Umbilical cord (tissue), 2 donors: Measurements from ENCODE around the gene EHF. TPM values are rescaled to one million over a fixed set of nuclear protein-coding genes. Genes with fewer than 3 reads are reported as not detected.
A peak's percentile ranks its signal among the peaks of the same experiment; 100 is the strongest.
"Not testable (repeated sequence)": the region's sequence is repeated elsewhere in the genome, so short reads cannot be mapped to it uniquely, and the experiment has no call there.

ENCODE experiments used
- DNase-seq: peaks from one replicate; pipeline ENCODE4 v3.0.0-alpha.2; 2015; ENCODE audit warnings: low spot score
- total RNA-seq: library from RNA; depleted of rRNA; stranded (reverse); fragments of >200 nt; gene quantifications from one replicate; pipeline ENCODE4 v1.2.3, GENCODE V29; 2014; ENCODE audit warnings: low replicate concordance; ENCODE audit not compliant: insufficient read depth

EHF gene
- total RNA-seq = 6.3 TPM

- no peak for DNase-seq
These were observed at the start of gene EHF for GRCh38 chr11:34620820-34621792. Gene EHF (plus strand): TSS chr11:34621093. CDS start chr11:34642631, 21,538 bp downstream.

DNA sequence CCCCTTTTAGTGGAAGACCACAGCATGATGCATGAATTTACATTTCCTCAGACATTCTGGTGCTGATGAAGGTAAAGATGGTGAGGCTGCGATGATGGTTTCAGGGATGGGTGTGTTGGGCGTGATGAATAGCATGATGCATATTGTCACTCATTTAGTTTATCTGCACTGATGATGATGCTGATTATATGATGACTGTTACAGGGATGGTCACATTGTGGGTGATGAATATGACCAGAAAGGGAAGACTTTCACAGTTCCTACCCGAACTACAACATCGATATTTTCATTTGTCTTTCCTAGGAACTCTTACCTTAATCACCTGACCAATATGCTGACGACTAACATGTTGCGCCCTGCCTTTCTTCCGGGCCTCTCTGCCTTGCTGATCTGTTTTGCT is 47.4 kb upstream of the EHF start:
- DNase-seq = no peak

DNA sequence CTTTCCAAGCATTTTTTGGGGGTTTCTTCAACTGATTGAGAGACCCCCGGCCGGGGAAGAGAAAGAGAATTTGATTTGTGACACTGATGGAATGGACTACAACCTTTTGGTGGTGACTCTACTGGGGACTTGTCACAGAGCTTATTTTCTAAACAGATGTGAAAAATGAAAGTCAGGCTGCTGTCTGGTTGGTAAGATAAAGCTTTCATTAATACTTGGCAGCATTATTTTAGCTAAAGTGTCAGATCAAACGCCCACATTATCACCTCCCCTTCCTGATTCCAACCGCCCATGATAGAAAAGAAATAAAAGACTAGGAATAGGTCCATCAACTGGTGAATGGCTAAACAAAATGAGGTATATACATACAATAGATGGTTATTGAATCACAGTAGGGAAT is 45.6 kb upstream of the EHF start:
- no peak for DNase-seq

- no peak for DNase-seq
These were observed 45.2 kb upstream of the EHF start for GRCh38 chr11:34575671-34576070.

GRCh38 chr11:34576331-34576730 is 44.6 kb upstream of the EHF start:
- DNase-seq = peak; percentile 50

DNA sequence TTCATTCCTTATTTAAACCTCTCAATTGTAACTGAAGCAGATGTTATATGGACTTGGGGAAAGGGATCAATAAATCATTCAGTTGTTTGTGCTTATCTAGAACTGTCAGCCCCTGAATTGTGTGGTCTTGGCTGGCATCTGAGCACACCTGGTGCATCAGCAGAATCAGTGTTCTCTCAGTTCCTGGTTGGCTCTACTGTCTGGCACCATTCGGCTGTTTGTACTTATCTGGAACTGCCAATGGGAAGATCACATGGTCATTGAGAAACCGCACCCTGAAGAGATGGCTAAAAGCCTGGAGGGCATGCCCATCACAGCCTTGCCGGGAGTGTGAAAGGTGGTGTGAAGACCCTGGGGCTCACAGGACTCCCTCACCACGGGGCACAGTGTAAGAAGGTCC is 37.1 kb upstream of the EHF start:
- no peak for DNase-seq

DNA sequence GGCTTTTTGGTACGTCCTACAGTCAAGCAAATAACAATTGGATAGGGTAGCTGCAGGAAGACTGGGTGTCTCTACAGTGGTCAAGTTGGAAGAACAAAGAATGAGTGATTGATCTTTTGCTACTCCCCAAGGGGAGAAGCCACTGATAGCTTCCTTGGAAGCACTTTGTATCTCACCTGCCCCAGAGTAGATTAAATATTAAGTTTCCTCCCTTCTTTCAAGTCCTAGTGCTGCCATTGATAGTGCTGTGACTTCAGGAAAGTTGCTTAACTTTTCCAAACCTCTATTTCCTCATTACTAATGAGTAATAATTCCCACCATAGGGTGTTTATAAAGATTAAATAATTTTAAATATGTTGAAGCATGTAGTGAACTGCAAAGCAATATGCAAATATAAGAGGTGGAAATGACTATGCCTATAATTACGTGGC is 35.6 kb upstream of the EHF start:
- no peak for DNase-seq

- peak; percentile 77 for DNase-seq
These were observed 35.0 kb upstream of the EHF start for GRCh38 chr11:34585735-34586487.

DNA sequence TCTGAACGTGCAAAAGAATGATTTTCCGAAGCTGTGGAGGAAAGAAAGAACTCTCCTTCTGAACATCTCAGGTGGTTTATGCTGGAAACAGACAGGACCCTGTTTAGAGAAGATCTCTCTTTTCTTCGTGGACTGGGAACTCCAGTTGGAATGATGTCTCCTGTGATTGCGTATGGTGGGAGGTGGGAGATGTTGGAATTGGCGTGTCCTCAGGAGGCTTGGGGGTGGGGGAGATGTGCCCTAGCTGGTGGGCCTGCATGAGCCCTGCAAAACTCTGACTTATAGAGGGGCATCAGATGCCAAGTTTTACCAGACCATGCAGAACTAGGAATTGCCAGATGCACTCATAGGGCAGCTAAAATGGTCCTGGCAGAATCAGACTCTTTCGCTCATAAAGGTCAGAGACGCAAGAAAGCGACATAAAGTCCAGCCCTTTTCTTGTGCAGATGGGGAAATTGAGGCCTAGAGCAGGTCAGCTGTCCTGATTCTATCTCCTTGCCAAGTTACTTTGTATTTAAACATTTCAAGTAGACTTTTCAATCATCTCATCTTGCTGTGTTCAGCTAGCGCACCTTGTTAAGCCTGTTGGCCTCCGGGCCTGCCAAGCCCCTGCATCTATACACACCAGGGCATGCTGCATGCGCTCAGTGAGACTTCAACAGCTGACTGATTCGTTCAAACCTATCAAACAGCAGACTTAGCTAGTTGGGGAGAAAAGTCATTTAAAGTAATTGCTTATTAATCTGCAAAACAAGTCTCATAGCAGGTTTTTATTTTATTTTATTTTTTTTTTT is 34.2 kb upstream of the EHF start:
- DNase-seq = no peak

DNA sequence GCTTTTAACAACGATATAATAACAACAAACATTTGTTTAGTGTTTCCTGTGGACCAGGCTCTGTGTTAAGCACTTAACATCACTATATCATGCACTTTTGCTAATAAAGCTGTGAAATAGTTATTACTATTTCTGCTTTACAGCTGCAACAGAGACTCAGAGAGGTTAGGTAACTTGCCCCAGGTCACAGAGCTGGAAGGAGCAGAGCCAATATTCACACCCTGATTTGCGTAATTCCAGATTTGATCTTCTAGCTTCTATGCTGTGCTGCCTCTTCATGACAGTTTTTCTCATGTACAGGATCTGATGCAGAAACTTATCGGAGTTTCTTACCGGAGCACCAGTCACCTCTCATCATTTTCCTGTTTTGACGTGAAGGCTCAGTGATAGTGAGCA is 33.6 kb upstream of the EHF start:
- DNase-seq = no peak

DNA sequence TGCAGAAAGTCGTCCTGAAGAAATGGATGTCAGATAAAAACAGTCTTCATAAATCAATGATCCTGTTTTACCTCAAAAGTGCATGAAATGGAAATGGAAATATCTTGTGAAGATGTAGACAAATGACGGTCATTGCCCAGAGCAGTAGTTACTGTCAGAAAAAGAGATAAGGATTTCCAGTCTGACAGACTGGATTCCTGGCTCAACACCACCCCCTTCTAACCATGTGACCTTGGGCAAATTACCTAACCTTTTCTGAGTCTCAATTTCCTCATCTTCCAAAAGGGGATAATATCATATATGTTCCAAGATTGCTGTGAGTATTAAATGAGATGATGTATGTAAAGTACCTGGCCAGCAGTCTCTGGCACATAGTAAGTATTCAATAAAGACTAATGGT is 32.9 kb upstream of the EHF start:
- no peak for DNase-seq

GRCh38 chr11:34588701-34589100 is 32.2 kb upstream of the EHF start:
- DNase-seq = no peak

DNA sequence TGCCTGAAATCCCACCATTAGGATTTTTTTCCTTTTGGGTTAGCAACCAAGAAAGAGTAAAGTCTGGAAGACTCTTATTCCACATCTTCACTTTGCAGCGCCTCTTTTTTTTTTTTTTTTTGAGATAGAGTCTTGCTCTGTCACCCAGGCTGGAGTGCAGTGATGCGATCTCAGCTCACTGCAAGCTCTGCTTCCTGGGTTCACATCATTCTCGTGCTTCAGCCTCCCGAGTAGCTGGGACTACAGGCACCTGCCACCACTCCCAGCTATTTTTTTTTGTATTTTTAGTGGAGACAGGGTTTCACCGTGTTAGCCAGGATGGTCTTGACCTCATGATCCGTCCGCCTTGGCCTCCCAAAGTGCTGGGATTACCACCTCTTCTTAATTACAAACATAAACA is 31.7 kb upstream of the EHF start:
- DNase-seq = not testable (repeated sequence)

- no peak for DNase-seq
These were observed 27.8 kb upstream of the EHF start for GRCh38 chr11:34593085-34593484.

GRCh38 chr11:34594603-34595002 is 26.3 kb upstream of the EHF start:
- DNase-seq = no peak

- DNase-seq = no peak
These were observed 25.5 kb upstream of the EHF start for GRCh38 chr11:34595391-34595790.

DNA sequence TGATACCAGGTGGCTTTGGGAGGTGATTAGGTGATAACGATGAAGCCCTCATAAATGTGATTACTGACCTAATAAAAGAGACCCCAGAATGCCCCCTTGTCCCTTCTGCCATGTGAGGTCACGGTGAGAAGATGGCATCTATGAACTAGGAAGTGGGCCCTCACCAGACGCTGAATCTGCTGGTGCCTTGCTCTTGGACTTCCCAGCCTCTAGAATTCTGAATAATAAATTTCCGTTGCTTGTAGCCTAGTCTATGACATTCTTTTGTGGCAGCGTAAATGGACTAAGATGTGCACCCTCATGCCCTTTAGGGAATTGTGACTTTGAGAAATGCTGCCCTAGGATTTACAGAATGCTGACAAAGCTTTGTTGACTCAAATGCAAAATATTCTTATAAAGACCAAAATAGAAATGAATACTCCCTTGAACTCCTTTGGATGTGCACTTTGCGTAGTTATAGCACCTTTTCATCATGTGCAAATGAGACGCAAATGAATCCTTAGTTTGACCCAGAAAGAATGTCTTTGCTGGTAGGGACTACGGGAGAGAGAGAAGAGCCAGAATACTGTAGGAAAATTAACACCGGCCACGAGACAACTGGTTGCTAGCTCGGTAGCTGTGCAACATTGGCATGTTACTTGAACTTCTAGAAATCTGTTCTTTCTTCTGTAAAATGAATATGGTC is 24.8 kb upstream of the EHF start:
- no peak for DNase-seq

- peak; percentile 23 for DNase-seq
These were observed 21.4 kb upstream of the EHF start for GRCh38 chr11:34599406-34599945.

- no peak for DNase-seq
These were observed 20.4 kb upstream of the EHF start for GRCh38 chr11:34600339-34601084.

GRCh38 chr11:34601085-34601444 is 19.8 kb upstream of the EHF start:
- DNase-seq = peak; percentile 81
